H1 (cell line): ENCODE data around the gene OGG1. TPM values are rescaled to one million over a fixed set of nuclear protein-coding genes. Genes with fewer than 3 reads are reported as not detected.

ENCODE experiments used
- CHD7 ChIP-seq: fragments of 300-600 bp; sonication (generic); IDR thresholded peaks from 2 replicates; pipeline ENCODE4 v1.7.1; 2012; ENCODE audit warnings: low read length, moderate library complexity, mild to moderate bottlenecking, inconsistent platforms; ENCODE audit not compliant: insufficient replicate concordance
- CTCF ChIP-seq, 3 experiments: IDR thresholded peaks; 1 replicate in 2 of 3; 2 replicates in 1 of 3; pipeline versions ENCODE4 v1.5.1 to v1.6.1; 2011; ENCODE audit warnings: low read length in 3 of 3, mild to moderate bottlenecking in 3 of 3, inconsistent platforms in 2 of 3, low read depth in 1 of 3, moderate library complexity in 1 of 3; ENCODE audit not compliant: insufficient read depth in 1 of 3; ENCODE audit errors: control extremely low read depth in 1 of 3
- EZH2 ChIP-seq: fragments of 200-600 bp; sonication (generic); IDR thresholded peaks from 2 replicates; pipeline ENCODE4 v1.7.1; 2012; ENCODE audit warnings: low read depth, mild to moderate bottlenecking, moderate library complexity, low read length, inconsistent platforms; ENCODE audit not compliant: severe bottlenecking
- NANOG ChIP-seq: IDR thresholded peaks from 2 replicates; pipeline ENCODE4 v1.6.1; 2011; ENCODE audit warnings: low read length, low read depth, mild to moderate bottlenecking, inconsistent platforms; ENCODE audit not compliant: insufficient read depth, poor library complexity, severe bottlenecking
- SIRT6 ChIP-seq: IDR thresholded peaks from one replicate; pipeline ENCODE4 v1.7.1; 2012; ENCODE audit warnings: low read length, inconsistent platforms
- SP1 ChIP-seq: IDR thresholded peaks from 2 replicates; pipeline ENCODE4 v1.6.1; 2011; ENCODE audit warnings: low read depth, low read length
- TAF7 ChIP-seq: optimal IDR thresholded peaks from 2 replicates; pipeline ENCODE3; 2011; ENCODE audit warnings: low read depth, mild to moderate bottlenecking, inconsistent platforms, low read length, moderate library complexity, borderline replicate concordance
- TBP ChIP-seq: IDR thresholded peaks from 2 replicates; pipeline ENCODE4 v1.6.1; 2011; ENCODE audit warnings: low read depth, low read length, improper control_type of control experiment
- polyA plus RNA-seq, 7 experiments: library from polyadenylated mRNA; depleted of rRNA in 3 of 7; stranded (reverse) in 5 of 7; unstranded in 2 of 7; fragments of >200 nt in 5 of 7; fragments of 200-250 nt in 2 of 7; gene quantifications; 1 replicate in 5 of 7; 2 replicates in 1 of 7; 4 replicates in 1 of 7; pipeline versions ENCODE4 v1.2.1 to v1.2.3, GENCODE V29; 2011 to 2013; ENCODE audit warnings: missing spikeins in 2 of 7, mixed read lengths in 2 of 7
- total RNA-seq: library from RNA; stranded (reverse); fragmentation: NEBNext Ultra II Directional; extraction: Animal tissue kit (Norgen Biotek cat#: 25700); gene quantifications from 2 replicates; pipeline ENCODE4 v1.2.1, GENCODE V29; 2021
- TF ChIP-seq, protein P1 (sequence below): IDR thresholded peaks from 2 replicates; pipeline ENCODE4 v1.6.1; 2012; ENCODE audit warnings: inconsistent platforms

OGG1 gene
- total and polyA plus RNA-seq, 2 of the 8 experiments (the other 6 are each of a cell fraction or from before 2014, with no cell fraction given): 29.6 to 46.8 TPM

DNA sequence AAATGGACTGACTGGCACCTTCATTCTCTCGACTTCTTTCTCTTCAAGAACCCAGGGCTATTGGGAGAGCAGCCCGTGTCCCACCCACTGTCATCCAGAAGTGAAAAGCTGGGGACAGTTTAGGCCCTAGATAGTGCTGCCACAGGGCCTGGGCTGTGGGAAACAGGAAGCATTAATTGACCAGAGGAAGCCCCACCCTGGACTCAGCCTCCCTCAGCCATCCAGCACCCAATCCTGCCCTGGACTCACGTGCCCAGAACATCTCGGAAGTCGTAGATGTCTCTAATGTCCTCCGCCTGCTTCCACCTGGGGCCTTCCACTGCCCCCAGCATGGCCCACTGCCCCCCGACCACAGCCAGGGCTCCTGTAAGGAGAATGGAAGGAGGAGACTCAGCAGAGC lies 17.7 kb downstream of the OGG1 start (continued):
- TF ChIP-seq CHD7 (no peak), SP1 (no peak), CTCF (IDR thresholded peaks at IDR 0.05; ENCODE audit: control extremely low read depth in 1 of 3, insufficient read depth in 1 of 3, low read depth in 1 of 3, low read length in 3 of 3) (no peak), TBP (no peak), TAF7 (no peak), NANOG (no peak), EZH2 (no peak), SIRT6 (no peak)
- TF ChIP-seq, protein P1, sequence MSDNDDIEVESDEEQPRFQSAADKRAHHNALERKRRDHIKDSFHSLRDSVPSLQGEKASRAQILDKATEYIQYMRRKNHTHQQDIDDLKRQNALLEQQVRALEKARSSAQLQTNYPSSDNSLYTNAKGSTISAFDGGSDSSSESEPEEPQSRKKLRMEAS: no peak
